CD4-positive, alpha-beta memory T cell (primary cell): ENCODE data around the gene ZBTB20. TPM values are rescaled to one million over a fixed set of nuclear protein-coding genes. Genes with fewer than 3 reads are reported as not detected.

ENCODE experiments used
- CTCF ChIA-PET: fragments of 350-600 bp; sonication (Branson Sonifier 250); formaldehyde crosslinking; loops from one replicate; lab custom pipeline; 2021; ENCODE audit warnings: inconsistent platforms; ENCODE audit not compliant: partially characterized antibody; lab: Charles Lee
- POLR2A ChIA-PET: fragments of 350-600 bp; sonication (Branson Sonifier 250); formaldehyde crosslinking; loops from one replicate; lab custom pipeline; 2021; ENCODE audit not compliant: partially characterized antibody; lab: Charles Lee
- DNase-seq, 5 donors: peaks; one replicate each; pipeline versions ENCODE4 v3.0.0 to v3.0.0-alpha.2; 2020 to 2022; ENCODE audit warnings: mixed read lengths in 1 of 5
- H3K27ac ChIP-seq: one replicate; pipeline ENCODE4 v1.7.0; 2013; ENCODE audit warnings: low read depth, low read length
- H3K27me3 ChIP-seq: 2 replicates; pipeline ENCODE4 v1.7.0; 2013; ENCODE audit warnings: mild to moderate bottlenecking, low read length, moderate library complexity; ENCODE audit not compliant: insufficient read depth
- H3K36me3 ChIP-seq: 2 replicates; pipeline ENCODE4 v1.7.0; 2013; ENCODE audit warnings: mild to moderate bottlenecking, low read length, moderate library complexity; ENCODE audit not compliant: insufficient read depth
- H3K4me1 ChIP-seq: 2 replicates; pipeline ENCODE4 v1.7.0; 2013; ENCODE audit warnings: mild to moderate bottlenecking, low read length, moderate library complexity; ENCODE audit not compliant: insufficient read depth
- H3K4me3 ChIP-seq, 2 donors: one replicate each; pipeline ENCODE4 v1.7.0; 2013; ENCODE audit warnings: low read length in 2 of 2, mild to moderate bottlenecking in 1 of 2
- H3K9me3 ChIP-seq, 2 donors: one replicate each; pipeline ENCODE4 v1.7.0; 2013; ENCODE audit warnings: low read length in 2 of 2, control low read depth in 1 of 2; ENCODE audit not compliant: control insufficient read depth in 1 of 2
- H3K27ac Mint-ChIP-seq, 7 donors: one replicate each; pipeline ENCODE4 v1.8.0; 2020 to 2021; ENCODE audit warnings: mixed read lengths in 7 of 7, mild to moderate bottlenecking in 6 of 7, inconsistent platforms in 3 of 7, moderate library complexity in 3 of 7
- H3K27me3 Mint-ChIP-seq, 2 donors: one replicate each; pipeline ENCODE4 v1.8.0; 2020 to 2021; ENCODE audit warnings: mixed read lengths in 2 of 2
- H3K36me3 Mint-ChIP-seq, 2 donors: one replicate each; pipeline ENCODE4 v1.8.0; 2020 to 2021; ENCODE audit warnings: mixed read lengths in 2 of 2, inconsistent platforms in 1 of 2, mild to moderate bottlenecking in 1 of 2
- H3K4me1 Mint-ChIP-seq, 4 donors: one replicate each; pipeline ENCODE4 v1.8.0; 2020 to 2021; ENCODE audit warnings: mixed read lengths in 4 of 4, mild to moderate bottlenecking in 1 of 4
- H3K4me3 Mint-ChIP-seq, 8 donors: one replicate each; pipeline ENCODE4 v1.8.0; 2020 to 2021; ENCODE audit warnings: mixed read lengths in 8 of 8, mild to moderate bottlenecking in 7 of 8, moderate library complexity in 6 of 8, inconsistent platforms in 3 of 8
- H3K9me3 Mint-ChIP-seq, 8 donors: one replicate each; pipeline ENCODE4 v1.8.0; 2020 to 2021; ENCODE audit warnings: mixed read lengths in 8 of 8, mild to moderate bottlenecking in 5 of 8, inconsistent platforms in 3 of 8, moderate library complexity in 1 of 8
- intact Hi-C: fragments of 100-400 bp; cut with micrococcal nuclease; formaldehyde crosslinking; loops from one replicate; pipeline ENCODE4 v1.15.1; 2023
- polyA plus RNA-seq, 2 donors: library from polyadenylated mRNA; unstranded; fragments of 300-500 nt; fragmentation: Illumina TruSeq; gene quantifications; one replicate each; pipeline ENCODE4 v1.2.3, GENCODE V29; 2021
- total RNA-seq, 2 experiments: library from RNA; stranded (reverse); gene quantifications; one replicate each; pipeline ENCODE4 v1.2.3, GENCODE V29; 2021

ZBTB20 gene
- total and polyA plus RNA-seq, 4 experiments from 2014 or later = 21.9 to 58.4 (median 41.4) TPM

DNA sequence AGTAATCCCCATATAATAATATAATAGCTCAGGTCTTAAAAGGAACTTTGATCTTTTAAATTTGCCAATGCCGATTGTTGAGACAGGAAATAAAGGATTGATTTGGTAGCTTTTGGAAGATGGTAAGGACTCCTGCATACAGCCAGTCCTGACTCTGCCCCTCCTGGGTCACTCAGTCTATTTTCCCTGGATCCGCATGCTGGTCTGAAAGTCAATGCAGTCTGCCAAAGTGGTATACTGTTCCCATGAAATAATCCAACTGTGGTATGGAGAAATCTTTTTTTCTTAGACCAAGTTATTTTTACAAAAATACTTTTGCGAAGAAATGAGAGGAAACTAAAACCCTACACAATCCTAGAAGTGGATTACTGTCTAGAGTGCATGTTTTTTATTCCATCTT lies 662.2 kb downstream of the ZBTB20 start:
- H3K4me3 ChIP-seq = no peak overlapping the region
- POLR2A ChIA-PET = no interaction called here
- Mint-ChIP-seq H3K9me3 (no peaks in the 10 kb centered on the region), H3K4me1 (peaks cover 16 to 25% (median 20%) of the 10 kb centered on the region in 4 donors), H3K4me3 (no peak overlapping the region), H3K27me3 (no peaks in the 10 kb centered on the region), H3K36me3 (peaks cover 0 to 3% of the 10 kb centered on the region in 2 donors), H3K27ac (no peak overlapping the region)
- intact Hi-C loops = no loop called here
- no peaks in the 10 kb centered on the region for H3K9me3 ChIP-seq
- H3K27ac ChIP-seq = no peak overlapping the region
- CTCF ChIA-PET = no interaction called here
- H3K4me1 ChIP-seq = peaks cover 12% of the 10 kb centered on the region
- H3K36me3 ChIP-seq = no peaks in the 10 kb centered on the region
- H3K27me3 ChIP-seq = no peaks in the 10 kb centered on the region
- no peak for DNase-seq

DNA sequence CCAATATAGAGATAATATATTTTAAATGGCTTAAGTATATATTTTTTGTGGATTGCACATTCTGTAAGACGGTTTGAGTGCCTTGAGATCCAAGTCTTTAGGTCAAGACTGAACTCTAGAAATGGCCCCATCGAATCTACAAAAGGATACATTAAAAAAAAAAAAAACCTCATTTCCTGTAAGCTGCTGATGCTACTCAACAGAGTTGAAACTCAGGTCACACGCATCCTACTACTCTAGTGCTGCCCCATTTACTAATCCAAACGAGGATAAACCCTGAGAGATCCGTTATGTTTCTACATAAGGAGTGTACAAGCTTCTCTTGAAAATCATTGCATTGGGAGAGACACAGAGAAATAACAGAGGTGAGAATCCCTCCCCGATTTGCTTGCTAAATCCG lies 666.0 kb downstream of the ZBTB20 start:
- no peak for DNase-seq
- Mint-ChIP-seq H3K36me3 (peaks cover 0 to 3% of the 10 kb centered on the region in 2 donors), H3K9me3 (no peaks in the 10 kb centered on the region), H3K4me3 (peak overlapping the region in 4 of 8 donors; percentile 12 to 56 (median 34)), H3K27me3 (no peaks in the 10 kb centered on the region), H3K4me1 (peaks cover 16 to 25% (median 20%) of the 10 kb centered on the region in 4 donors), H3K27ac (no peak overlapping the region)
- intact Hi-C loops = no loop called here
- Histone ChIP-seq H3K36me3 (no peaks in the 10 kb centered on the region), H3K4me3 (no peak overlapping the region), H3K4me1 (peaks cover 12% of the 10 kb centered on the region), H3K27ac (no peak overlapping the region), H3K9me3 (no peaks in the 10 kb centered on the region), H3K27me3 (no peaks in the 10 kb centered on the region)
- ChIA-PET POLR2A (no interaction called here), CTCF (no interaction called here)

DNA sequence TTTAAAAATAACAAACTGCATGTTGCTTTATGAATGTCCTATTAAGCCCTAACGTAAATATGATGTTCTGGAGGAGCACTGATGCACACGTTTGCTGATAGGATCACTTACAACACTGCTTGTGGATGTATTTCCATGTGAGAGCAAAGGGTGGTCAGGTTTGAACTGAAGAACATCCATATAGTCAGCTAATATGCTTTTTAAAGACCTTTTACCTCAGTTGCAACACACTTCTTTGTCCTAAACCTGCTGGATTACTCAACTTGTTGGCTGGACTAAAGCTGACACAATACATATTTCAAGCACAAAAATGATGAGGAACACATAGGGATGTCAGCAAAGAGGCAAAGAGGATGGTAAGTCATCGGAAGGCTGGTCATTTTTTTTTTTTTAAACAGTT lies 666.6 kb downstream of the ZBTB20 start:
- CTCF ChIA-PET = no interaction called here
- H3K4me3 ChIP-seq = no peak overlapping the region
- H3K36me3 ChIP-seq = no peaks in the 10 kb centered on the region
- intact Hi-C loops = no loop called here
- H3K4me1 ChIP-seq = peaks cover 12% of the 10 kb centered on the region
- no peak overlapping the region for H3K27ac ChIP-seq
- DNase-seq = no peak
- H3K9me3 ChIP-seq = no peaks in the 10 kb centered on the region
- POLR2A ChIA-PET = no interaction called here
- Mint-ChIP-seq H3K4me3 (no peak overlapping the region), H3K36me3 (peaks cover 0 to 3% of the 10 kb centered on the region in 2 donors), H3K9me3 (no peaks in the 10 kb centered on the region), H3K4me1 (peaks cover 16 to 25% (median 20%) of the 10 kb centered on the region in 4 donors), H3K27me3 (no peaks in the 10 kb centered on the region), H3K27ac (no peak overlapping the region)
- H3K27me3 ChIP-seq = no peaks in the 10 kb centered on the region

DNA sequence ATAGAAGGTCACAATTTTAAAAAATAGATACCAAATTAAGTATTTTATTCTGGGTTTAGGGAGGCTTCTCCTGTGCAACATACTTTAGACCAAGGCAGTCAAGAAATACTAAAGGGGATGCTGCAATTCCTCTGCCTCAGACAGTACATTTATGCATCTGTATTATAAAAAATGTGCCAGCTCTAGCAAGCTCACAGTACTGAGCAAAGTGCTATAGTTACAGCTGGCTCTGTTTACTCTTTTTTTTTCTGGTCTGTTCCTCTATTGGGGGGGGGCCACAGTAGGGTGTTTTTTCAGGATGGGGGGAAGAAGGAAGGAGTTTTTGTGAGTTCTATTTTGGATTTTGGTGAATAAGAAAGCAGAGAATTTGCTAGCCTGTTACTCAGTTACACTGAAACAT lies 668.3 kb downstream of the ZBTB20 start:
- CTCF ChIA-PET = no interaction called here
- Mint-ChIP-seq H3K4me1 (peaks cover 16 to 25% (median 19%) of the 10 kb centered on the region in 4 donors), H3K9me3 (no peaks in the 10 kb centered on the region), H3K36me3 (peaks cover 0 to 1% of the 10 kb centered on the region in 2 donors), H3K4me3 (no peak overlapping the region), H3K27ac (no peak overlapping the region), H3K27me3 (no peaks in the 10 kb centered on the region)
- POLR2A ChIA-PET = no interaction called here
- H3K4me1 ChIP-seq = peaks cover 12% of the 10 kb centered on the region
- DNase-seq = no peak
- no peak overlapping the region for H3K27ac ChIP-seq
- H3K27me3 ChIP-seq = no peaks in the 10 kb centered on the region
- H3K9me3 ChIP-seq = no peaks in the 10 kb centered on the region
- H3K36me3 ChIP-seq = no peaks in the 10 kb centered on the region
- intact Hi-C loops = no loop called here
- no peak overlapping the region for H3K4me3 ChIP-seq

DNA sequence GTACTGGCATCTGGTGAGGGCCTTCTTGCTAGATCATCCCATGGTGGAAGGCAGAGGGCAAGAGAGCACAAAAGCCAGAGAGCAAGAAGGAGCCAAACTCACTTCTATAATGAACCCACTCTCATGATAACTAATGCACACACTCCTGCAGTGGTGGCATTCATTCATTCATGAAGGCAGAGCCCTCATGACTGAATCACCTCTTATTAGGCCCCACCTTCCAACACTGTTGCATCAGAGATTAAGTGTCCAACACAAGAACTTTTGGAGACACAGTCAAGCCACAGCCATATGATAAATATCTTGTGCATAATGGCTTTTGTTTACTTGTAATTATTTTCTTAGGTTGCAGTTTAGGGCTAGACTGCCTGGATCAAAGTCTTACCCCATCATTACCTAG lies 670.6 kb downstream of the ZBTB20 start:
- no peaks in the 10 kb centered on the region for H3K9me3 Mint-ChIP-seq

DNA sequence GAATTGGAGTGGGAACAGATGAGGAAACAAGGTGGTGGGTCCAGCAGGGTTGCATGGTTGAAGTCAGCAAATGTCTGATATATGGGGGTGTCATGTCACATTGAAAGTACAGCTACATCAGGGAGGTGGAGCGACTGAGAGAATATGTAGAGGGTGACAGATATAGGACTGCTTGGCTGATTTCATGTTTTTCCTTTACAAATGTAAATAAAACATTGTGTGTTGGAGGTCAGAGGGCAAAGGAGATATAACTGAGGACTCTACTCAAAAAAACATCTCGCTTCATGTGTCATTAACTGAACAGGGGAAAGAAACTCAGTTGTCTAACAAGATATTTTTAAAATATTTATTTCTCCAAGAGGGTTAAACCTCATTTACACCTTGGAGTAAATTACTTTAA lies 675.6 kb downstream of the ZBTB20 start:
- Mint-ChIP-seq H3K27ac (no peak overlapping the region), H3K4me3 (no peak overlapping the region), H3K36me3 (peaks cover 0 to 7% of the 10 kb centered on the region in 2 donors), H3K9me3 (no peaks in the 10 kb centered on the region), H3K4me1 (peaks cover 3 to 8% (median 4%) of the 10 kb centered on the region in 4 donors), H3K27me3 (no peaks in the 10 kb centered on the region)
- DNase-seq = no peak
- ChIA-PET CTCF (no interaction called here), POLR2A (no interaction called here)
- no peak overlapping the region for H3K4me3 ChIP-seq
- H3K27ac ChIP-seq = no peak overlapping the region
- H3K9me3 ChIP-seq = no peaks in the 10 kb centered on the region
- no peaks in the 10 kb centered on the region for H3K36me3 ChIP-seq
- H3K4me1 ChIP-seq = no peaks in the 10 kb centered on the region
- no peaks in the 10 kb centered on the region for H3K27me3 ChIP-seq
- intact Hi-C loops = no loop called here

More for the DNA sequence above, 670.6 kb downstream of the ZBTB20 start:
- Mint-ChIP-seq H3K4me1 (peaks cover 6 to 13% (median 7%) of the 10 kb centered on the region in 4 donors), H3K27ac (peak overlapping the region in 1 of 7 donors; percentile 22), H3K4me3 (no peak overlapping the region), H3K27me3 (no peaks in the 10 kb centered on the region), H3K36me3 (peaks cover 0 to 3% of the 10 kb centered on the region in 2 donors)
- no peak overlapping the region for H3K27ac ChIP-seq
- DNase-seq = no peak
- ChIA-PET CTCF (no interaction called here), POLR2A (no interaction called here)
- H3K4me3 ChIP-seq = no peak overlapping the region
- intact Hi-C loops = no loop called here
- H3K27me3 ChIP-seq = no peaks in the 10 kb centered on the region
- H3K9me3 ChIP-seq = no peaks in the 10 kb centered on the region
- H3K4me1 ChIP-seq = peaks cover 4% of the 10 kb centered on the region
- H3K36me3 ChIP-seq = no peaks in the 10 kb centered on the region

DNA sequence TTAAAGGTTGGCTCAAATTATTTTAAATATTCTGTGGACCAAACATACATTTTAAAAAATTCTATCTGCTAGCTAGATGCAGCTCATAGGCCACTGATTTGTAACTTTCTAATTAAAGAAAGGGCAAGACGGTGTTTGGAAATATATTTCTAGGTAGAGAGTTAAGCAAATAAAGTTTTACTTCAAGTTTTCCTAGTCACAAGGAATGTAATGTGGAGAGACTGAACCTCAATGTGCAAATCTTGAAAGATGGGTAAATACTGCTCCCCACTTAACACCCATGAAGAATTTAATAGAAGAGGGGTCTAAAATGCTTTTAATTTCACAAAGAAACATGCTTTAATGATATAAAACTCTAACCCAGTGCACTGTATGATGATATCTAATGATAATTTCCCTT lies 678.0 kb downstream of the ZBTB20 start:
- intact Hi-C loops = no loop called here
- no peaks in the 10 kb centered on the region for H3K36me3 ChIP-seq
- Mint-ChIP-seq H3K4me1 (peaks cover 3 to 6% (median 4%) of the 10 kb centered on the region in 4 donors), H3K27ac (no peak overlapping the region), H3K4me3 (no peak overlapping the region), H3K27me3 (no peaks in the 10 kb centered on the region), H3K9me3 (no peaks in the 10 kb centered on the region), H3K36me3 (peaks cover 0 to 7% of the 10 kb centered on the region in 2 donors)
- H3K4me3 ChIP-seq = no peak overlapping the region
- H3K4me1 ChIP-seq = no peaks in the 10 kb centered on the region
- no peak overlapping the region for H3K27ac ChIP-seq
- no peaks in the 10 kb centered on the region for H3K9me3 ChIP-seq
- DNase-seq = no peak
- ChIA-PET CTCF (no interaction called here), POLR2A (no interaction called here)
- no peaks in the 10 kb centered on the region for H3K27me3 ChIP-seq

DNA sequence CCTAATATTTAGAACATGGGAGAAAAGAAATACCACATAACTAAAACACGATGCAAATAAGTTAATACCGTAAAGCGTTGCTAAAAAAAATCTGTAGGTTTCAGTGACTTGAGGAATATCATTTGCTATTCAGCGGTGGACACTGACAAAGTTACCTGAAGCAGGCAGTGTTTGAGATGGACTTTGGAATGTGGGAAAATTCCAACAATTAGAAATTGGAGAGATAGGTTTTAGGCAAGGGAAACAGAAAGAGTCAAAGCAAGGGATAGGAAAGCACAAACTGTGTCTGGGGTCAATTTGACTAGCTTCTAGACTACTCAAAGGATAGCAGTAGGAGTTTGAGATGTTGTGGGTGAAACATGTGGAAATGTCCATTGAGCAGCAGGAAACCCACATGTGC lies 680.3 kb downstream of the ZBTB20 start:
- POLR2A ChIA-PET = no interaction called here
- intact Hi-C loops = no loop called here
- H3K4me1 ChIP-seq = no peaks in the 10 kb centered on the region
- no peaks in the 10 kb centered on the region for H3K27me3 ChIP-seq
- Mint-ChIP-seq H3K27me3 (no peaks in the 10 kb centered on the region), H3K27ac (no peak overlapping the region), H3K9me3 (no peaks in the 10 kb centered on the region), H3K36me3 (peaks cover 0 to 4% of the 10 kb centered on the region in 2 donors), H3K4me3 (no peak overlapping the region), H3K4me1 (peaks cover 2 to 7% (median 3%) of the 10 kb centered on the region in 4 donors)
- no peaks in the 10 kb centered on the region for H3K36me3 ChIP-seq
- CTCF ChIA-PET = no interaction called here
- no peak overlapping the region for H3K27ac ChIP-seq
- no peak overlapping the region for H3K4me3 ChIP-seq
- H3K9me3 ChIP-seq = no peaks in the 10 kb centered on the region
- no peak for DNase-seq
